ENCODE data around the gene DUXA. TPM values are rescaled to one million over a fixed set of nuclear protein-coding genes. Genes with fewer than 3 reads are reported as not detected.

DUXA gene
- not detected for total RNA-seq (2021; ENCODE audit: unreplicated experiment)
- polyA plus RNA-seq (2012; ENCODE audit: insufficient read length) = not detected
- not detected for Bru-seq, nascent RNA
- BruChase-seq, experiment 1, labeled RNA remaining after a 2-hour chase = not detected
- BruChase-seq, experiment 2, labeled RNA remaining after a 6-hour chase = percentile 7 among the genes with signal in this experiment
- long read RNA-seq = 0 reads

- Histone ChIP-seq H3K4me3 (ENCODE audit: low read depth in 2 of 2, low read length in 2 of 2) (no peak within 1 kb of the TSS), H3K9me3 (ENCODE audit: control insufficient read depth, insufficient read depth, low read depth, low read length) (no peaks in the 10 kb centered on the region), H3K4me1 (ENCODE audit: control insufficient read depth, insufficient read depth, low read length) (no peaks in the 10 kb centered on the region), H3K27me3 (ENCODE audit: control insufficient read depth, insufficient read depth, low read length) (no peaks in the 10 kb centered on the region), H3K36me3 (ENCODE audit: control insufficient read depth, insufficient read depth, low read length) (no peaks in the 10 kb centered on the region), H3K27ac (ENCODE audit: low read length) (no peak within 1 kb of the TSS)
- in situ Hi-C loops (cut with HindIII; ENCODE audit: low pct_unique_long_range_greater_than_20kb, low sequenced_read_pairs) = no loop called here
- no peak for TF ChIP-seq TCF7L2 (IDR thresholded peaks at IDR 0.05; ENCODE audit: low read depth, low read length)
- ChIA-PET POLR2A (no interaction called here), CTCF (no interaction called here)
- DNase-seq (ENCODE audit: low read depth, low spot score) (no peak), ATAC-seq (no peak)
- intact Hi-C loops (cut with micrococcal nuclease; ENCODE audit: unreplicated experiment) = no loop called here
- BruUV-seq (replicated peaks) = no TSS peak
Measured at GRCh38 chr19:57167385-57167784, at the start of gene DUXA. Gene DUXA, minus strand, starts transcription at chr19:57167485. Its CDS starts 42 bp downstream, at chr19:57167443.

GRCh38 chr19:57212109-57212508 lies 44.8 kb upstream of the DUXA start:
- BruUV-seq (replicated peaks) = no TSS peak
- DNase-seq (ENCODE audit: low read depth, low spot score) (no peak), ATAC-seq (no peak)
- POLR2A ChIA-PET = no interaction called here
- Histone ChIP-seq H3K36me3 (ENCODE audit: control insufficient read depth, insufficient read depth, low read length) (peaks cover 16% of the 10 kb centered on the region), H3K27ac (ENCODE audit: low read length) (no peak overlapping the region), H3K9me3 (ENCODE audit: control insufficient read depth, insufficient read depth, low read depth, low read length) (peaks cover 13% of the 10 kb centered on the region; the same call in 1 of the 2 replicates), H3K27me3 (ENCODE audit: control insufficient read depth, insufficient read depth, low read length) (no peaks in the 10 kb centered on the region), H3K4me1 (ENCODE audit: control insufficient read depth, insufficient read depth, low read length) (no peaks in the 10 kb centered on the region), H3K4me3 (ENCODE audit: low read depth in 2 of 2, low read length in 2 of 2) (no peak overlapping the region)
- in situ Hi-C loops (cut with HindIII; ENCODE audit: low pct_unique_long_range_greater_than_20kb, low sequenced_read_pairs) = no loop called here
- intact Hi-C loops (cut with micrococcal nuclease; ENCODE audit: unreplicated experiment) = no loop called here
- CTCF ChIA-PET = no interaction called here
- TF ChIP-seq REST (IDR thresholded peaks at IDR 0.05; ENCODE audit: insufficient read depth in 1 of 2, low read depth in 2 of 2, low read length in 1 of 2) (no peak), SIN3A (IDR thresholded peaks at IDR 0.05; ENCODE audit: borderline replicate concordance, insufficient read depth, low read depth, low read length) (no peak), TCF7L2 (IDR thresholded peaks at IDR 0.05; ENCODE audit: low read depth, low read length) (no peak), POLR2AphosphoS5 (IDR thresholded peaks at IDR 0.05; ENCODE audit: low read depth, low read length) (no peak)
- TF ChIP-seq, protein P1, sequence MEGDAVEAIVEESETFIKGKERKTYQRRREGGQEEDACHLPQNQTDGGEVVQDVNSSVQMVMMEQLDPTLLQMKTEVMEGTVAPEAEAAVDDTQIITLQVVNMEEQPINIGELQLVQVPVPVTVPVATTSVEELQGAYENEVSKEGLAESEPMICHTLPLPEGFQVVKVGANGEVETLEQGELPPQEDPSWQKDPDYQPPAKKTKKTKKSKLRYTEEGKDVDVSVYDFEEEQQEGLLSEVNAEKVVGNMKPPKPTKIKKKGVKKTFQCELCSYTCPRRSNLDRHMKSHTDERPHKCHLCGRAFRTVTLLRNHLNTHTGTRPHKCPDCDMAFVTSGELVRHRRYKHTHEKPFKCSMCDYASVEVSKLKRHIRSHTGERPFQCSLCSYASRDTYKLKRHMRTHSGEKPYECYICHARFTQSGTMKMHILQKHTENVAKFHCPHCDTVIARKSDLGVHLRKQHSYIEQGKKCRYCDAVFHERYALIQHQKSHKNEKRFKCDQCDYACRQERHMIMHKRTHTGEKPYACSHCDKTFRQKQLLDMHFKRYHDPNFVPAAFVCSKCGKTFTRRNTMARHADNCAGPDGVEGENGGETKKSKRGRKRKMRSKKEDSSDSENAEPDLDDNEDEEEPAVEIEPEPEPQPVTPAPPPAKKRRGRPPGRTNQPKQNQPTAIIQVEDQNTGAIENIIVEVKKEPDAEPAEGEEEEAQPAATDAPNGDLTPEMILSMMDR (IDR thresholded peaks at IDR 0.05) = no peak

GRCh38 chr19:57210381-57210780 lies 43.1 kb upstream of the DUXA start:
- BruUV-seq (replicated peaks) = no TSS peak
- intact Hi-C loops (cut with micrococcal nuclease; ENCODE audit: unreplicated experiment) (no loop called here), in situ Hi-C loops (cut with HindIII; ENCODE audit: low pct_unique_long_range_greater_than_20kb, low sequenced_read_pairs) (no loop called here)
- ChIA-PET POLR2A (no interaction called here), CTCF (no interaction called here)
- Histone ChIP-seq H3K4me1 (ENCODE audit: control insufficient read depth, insufficient read depth, low read length) (no peaks in the 10 kb centered on the region), H3K4me3 (ENCODE audit: low read depth in 2 of 2, low read length in 2 of 2) (no peak overlapping the region), H3K27me3 (ENCODE audit: control insufficient read depth, insufficient read depth, low read length) (no peaks in the 10 kb centered on the region), H3K36me3 (ENCODE audit: control insufficient read depth, insufficient read depth, low read length) (peaks cover 20% of the 10 kb centered on the region), H3K27ac (ENCODE audit: low read length) (no peak overlapping the region), H3K9me3 (ENCODE audit: control insufficient read depth, insufficient read depth, low read depth, low read length) (peaks cover 13% of the 10 kb centered on the region; the same call in 1 of the 2 replicates)
- DNase-seq (ENCODE audit: low read depth, low spot score) (no peak), ATAC-seq (no peak)
- TF ChIP-seq, protein P1 (IDR thresholded peaks at IDR 0.05) = no peak
- TF ChIP-seq TCF7L2 (IDR thresholded peaks at IDR 0.05; ENCODE audit: low read depth, low read length) (no peak), POLR2AphosphoS5 (IDR thresholded peaks at IDR 0.05; ENCODE audit: low read depth, low read length) (no peak), REST (IDR thresholded peaks at IDR 0.05; ENCODE audit: insufficient read depth in 1 of 2, low read depth in 2 of 2, low read length in 1 of 2) (no peak), SIN3A (IDR thresholded peaks at IDR 0.05; ENCODE audit: borderline replicate concordance, insufficient read depth, low read depth, low read length) (no peak)

All from Panc1 (cell line).